ENCODE data around the gene NCDN. TPM values are rescaled to one million over a fixed set of nuclear protein-coding genes. Genes with fewer than 3 reads are reported as not detected.

Gene NCDN
- total and polyA plus RNA-seq, 2 of the 8 experiments (the other 6 are each of a cell fraction or from before 2014, with no cell fraction given): 26.2 to 35.4 TPM

DNA sequence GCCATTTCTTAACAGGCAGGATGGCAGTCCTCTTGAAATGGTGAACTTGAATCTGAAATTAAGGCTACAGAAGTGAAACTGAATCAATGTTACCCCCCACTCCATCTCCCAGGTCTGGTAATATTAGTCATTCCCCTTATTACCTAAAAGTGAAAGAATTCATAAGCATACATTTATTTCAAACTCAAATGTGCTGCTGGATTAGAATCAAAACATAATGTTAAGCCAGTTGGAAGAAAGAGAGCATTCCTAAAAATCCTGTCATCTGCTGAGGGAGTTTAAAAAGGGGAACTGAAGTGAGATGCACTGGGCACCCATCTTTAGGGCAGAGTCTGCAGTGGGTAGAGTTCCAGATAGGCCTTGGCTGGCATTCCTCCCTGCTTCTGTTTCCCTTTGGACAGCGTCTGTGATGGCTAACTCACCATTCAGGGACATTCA is 17.8 kb upstream of the NCDN start:
- no peaks in the 10 kb centered on the region for H3K9me3 ChIP-seq (ENCODE audit: insufficient read depth in 2 of 2, low read depth in 1 of 2, low read length in 1 of 2)
- no peak for DNase-seq (ENCODE audit: low read depth in 1 of 2, low spot score in 2 of 2)
- no peak overlapping the region for H3K9ac ChIP-seq (replicated peaks in 1 of 4; ENCODE audit: extremely low read depth in 1 of 4, low read depth in 3 of 4, low read length in 3 of 4)
- no peak overlapping the region for H3K4me2 ChIP-seq (ENCODE audit: insufficient read depth in 1 of 2, low read depth in 2 of 2, low read length in 2 of 2)
- peaks cover 0 to 88% of the 10 kb centered on the region in 2 experiments; a peak in 3 of 4 replicates for H3K79me2 ChIP-seq (ENCODE audit: control insufficient read depth in 1 of 2, insufficient read depth in 2 of 2, low read length in 2 of 2)
- H3K27ac ChIP-seq (ENCODE audit: low read depth, low read length): no peak overlapping the region
- 80% methylated on average over 1 of the region's 1 CpG; no CpG with 5 or more reads in 1 of the 2 experiments for WGBS, 2 experiments (ENCODE audit: extremely low coverage in 1 of 2, insufficient coverage in 1 of 2, insufficient read length in 1 of 2, insufficient replicate concordance in 2 of 2, low coverage in 1 of 2, low lambda C conversion rate in 2 of 2, missing lambda C conversion rate in 1 of 2)
- H2BK120ac ChIP-seq (replicated peaks; ENCODE audit: low read depth, low read length): no peak overlapping the region
- H3K4me3 ChIP-seq (ENCODE audit: extremely low read depth in 1 of 4, insufficient read depth in 2 of 4, low read depth in 3 of 4, low read length in 4 of 4): no peak overlapping the region
- H2BK5ac ChIP-seq (ENCODE audit: low read depth, low read length): no peak overlapping the region
- no peak overlapping the region for H3K14ac ChIP-seq (ENCODE audit: insufficient read length)
- no peak overlapping the region for H4K91ac ChIP-seq (replicated peaks; ENCODE audit: insufficient read length, low read length)
- no peak for FAIRE-seq
- H4K20me1 ChIP-seq (replicated peaks in 1 of 2; ENCODE audit: control insufficient read depth in 1 of 2, insufficient read depth in 2 of 2, low read length in 2 of 2): peaks cover 0 to 2% of the 10 kb centered on the region in 2 experiments
- no peak overlapping the region for H3K18ac ChIP-seq (ENCODE audit: extremely low read depth, low read length)
- ChIA-PET POLR2A (ENCODE audit: partially characterized antibody) (interaction anchor here (0.5 to 1.3 kb wide), 5 partner anchors 12 to 88 kb away, joined by 3 to 4 read pairs (median 3); no protein-coding TSS in a partner anchor), CTCF (ENCODE audit: partially characterized antibody) (interaction anchor here (2.7 kb wide), 1 partner anchor 88 kb away, joined by 16 read pairs; no protein-coding TSS in a partner anchor)
- no peak overlapping the region for H3K23ac ChIP-seq (ENCODE audit: insufficient read length)
- no peaks in the 10 kb centered on the region for H3K27me3 ChIP-seq (replicated peaks in 1 of 4; ENCODE audit: control insufficient read depth in 3 of 4, extremely low read depth in 1 of 4, insufficient read depth in 3 of 4, low read length in 3 of 4)
- peaks cover 0 to 15% (median 5%) of the 10 kb centered on the region in 4 experiments; a peak in 3 of 8 replicates for H3K36me3 ChIP-seq (ENCODE audit: control insufficient read depth in 2 of 4, insufficient read depth in 4 of 4, low read length in 3 of 4)
- H4K5ac ChIP-seq (ENCODE audit: insufficient read length, low read depth, low read length): no peak overlapping the region
- H2BK20ac ChIP-seq (ENCODE audit: low read length): no peak overlapping the region
- H2BK12ac ChIP-seq (ENCODE audit: low read depth, low read length): no peak overlapping the region
- H3K56ac ChIP-seq (replicated peaks; ENCODE audit: insufficient read length, low read depth, low read length): no peak overlapping the region
- no peak overlapping the region for H2AFZ ChIP-seq (ENCODE audit: low read length)
- peaks cover 6% of the 10 kb centered on the region; the same call in 1 of the 2 replicates for H3K79me1 ChIP-seq (ENCODE audit: low read depth, low read length)
- no peaks in the 10 kb centered on the region for H3K23me2 ChIP-seq (ENCODE audit: low read depth, low read length)
- no peak overlapping the region for H2AK5ac ChIP-seq (ENCODE audit: low read depth, low read length)
- H3K4me1 ChIP-seq (replicated peaks in 1 of 4; ENCODE audit: control insufficient read depth in 3 of 4, insufficient read depth in 4 of 4, low read length in 3 of 4): peaks cover 0 to 6% (median 5%) of the 10 kb centered on the region in 4 experiments; a peak in 4 of 7 replicates
- H3K4ac ChIP-seq (replicated peaks; ENCODE audit: insufficient read length, low read depth, low read length): no peak overlapping the region
- no peak overlapping the region for H2BK15ac ChIP-seq (ENCODE audit: low read length)
- H4K8ac ChIP-seq (ENCODE audit: extremely low read depth, insufficient read depth, low read length): no peak overlapping the region
- TF ChIP-seq RBBP5 (IDR thresholded peaks at IDR 0.05; ENCODE audit: borderline replicate concordance, low read depth, low read length) (no peak), TBP (IDR thresholded peaks at IDR 0.05; ENCODE audit: low read depth, low read length) (no peak), CHD2 (IDR thresholded peaks at IDR 0.05; ENCODE audit: low read length) (no peak), SIX5 (IDR thresholded peaks at IDR 0.05; ENCODE audit: low read depth, low read length) (no peak), NANOG (IDR thresholded peaks at IDR 0.05; ENCODE audit: insufficient read depth, low read depth, low read length, poor library complexity, severe bottlenecking) (no peak), ASH2L (IDR thresholded peaks at IDR 0.05; ENCODE audit: low read length) (no peak)
- TF ChIP-seq, protein P1, sequence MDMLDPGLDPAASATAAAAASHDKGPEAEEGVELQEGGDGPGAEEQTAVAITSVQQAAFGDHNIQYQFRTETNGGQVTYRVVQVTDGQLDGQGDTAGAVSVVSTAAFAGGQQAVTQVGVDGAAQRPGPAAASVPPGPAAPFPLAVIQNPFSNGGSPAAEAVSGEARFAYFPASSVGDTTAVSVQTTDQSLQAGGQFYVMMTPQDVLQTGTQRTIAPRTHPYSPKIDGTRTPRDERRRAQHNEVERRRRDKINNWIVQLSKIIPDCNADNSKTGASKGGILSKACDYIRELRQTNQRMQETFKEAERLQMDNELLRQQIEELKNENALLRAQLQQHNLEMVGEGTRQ (IDR thresholded peaks at IDR 0.05; ENCODE audit: low read length): no peak

Data from H1 (cell line).